ENCODE measurements around the gene MRTFB.

GRCh38 chr16:14113344-14113743, 42.2 kb downstream of the MRTFB start:
- no peak for TF ChIP-seq EZH2 (IDR thresholded peaks at IDR 0.05; ENCODE audit: low read length, missing control alignments)
- TF ChIP-seq CTCF (conservative IDR thresholded peaks at IDR 0.05 in 1 of 2, IDR thresholded peaks at IDR 0.05 in 1 of 2; ENCODE audit: low read depth in 1 of 2, low read length in 2 of 2), result no peak

Measured in fibroblast of lung (primary cell).